ENCODE measurements around the gene FCHSD2. TPM values are rescaled to one million over a fixed set of nuclear protein-coding genes. Genes with fewer than 3 reads are reported as not detected.

Gene FCHSD2
- polyA plus RNA-seq, 1 donor (not counting 4 experiments of a cell fraction or from before 2014, with no cell fraction given), result 14.2 TPM

DNA sequence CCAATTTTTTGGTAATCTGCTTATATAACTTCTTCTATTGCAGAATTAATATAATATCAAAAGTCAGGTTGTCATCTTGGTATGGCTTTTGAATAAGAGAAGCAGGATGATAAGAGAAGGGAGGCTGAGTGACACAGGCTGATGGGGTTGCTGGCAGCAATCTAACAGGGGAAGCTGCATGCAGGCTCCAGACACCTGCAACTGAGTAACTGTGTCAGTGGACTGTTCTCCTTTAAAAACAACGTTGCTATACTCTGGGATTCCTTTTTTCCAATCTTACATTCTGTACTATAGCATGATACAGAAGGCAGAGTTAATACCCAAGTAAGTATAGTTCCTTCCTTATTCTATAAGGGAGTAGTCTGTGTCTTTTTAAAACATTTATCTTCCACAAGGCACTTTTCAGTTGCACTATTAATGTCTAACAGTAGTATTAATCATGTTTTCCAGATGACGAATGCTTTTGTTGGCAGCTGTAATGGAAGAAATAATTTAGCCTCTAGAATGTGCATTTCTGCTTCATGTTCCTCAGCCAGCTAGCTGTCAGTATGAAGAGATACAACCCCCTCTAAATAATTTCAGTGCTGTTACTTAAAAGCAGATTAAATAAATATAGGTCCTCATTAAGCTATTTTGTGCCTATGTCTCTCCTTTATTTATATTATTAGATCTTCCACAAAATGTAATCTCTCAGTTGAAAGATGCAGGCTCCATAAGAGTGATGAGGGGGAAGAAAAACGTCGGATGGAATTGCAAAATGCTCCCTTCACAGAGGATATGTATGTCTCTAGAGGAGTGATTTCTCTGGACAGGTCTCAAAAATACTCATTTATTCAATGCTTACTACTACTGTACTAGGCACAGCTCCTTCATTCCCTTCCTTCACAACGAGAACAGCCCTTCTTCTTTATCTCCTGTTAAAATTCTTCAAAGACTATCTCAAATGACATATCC lies 277.1 kb downstream of the FCHSD2 start:
- FAIRE-seq, result no peak

DNA sequence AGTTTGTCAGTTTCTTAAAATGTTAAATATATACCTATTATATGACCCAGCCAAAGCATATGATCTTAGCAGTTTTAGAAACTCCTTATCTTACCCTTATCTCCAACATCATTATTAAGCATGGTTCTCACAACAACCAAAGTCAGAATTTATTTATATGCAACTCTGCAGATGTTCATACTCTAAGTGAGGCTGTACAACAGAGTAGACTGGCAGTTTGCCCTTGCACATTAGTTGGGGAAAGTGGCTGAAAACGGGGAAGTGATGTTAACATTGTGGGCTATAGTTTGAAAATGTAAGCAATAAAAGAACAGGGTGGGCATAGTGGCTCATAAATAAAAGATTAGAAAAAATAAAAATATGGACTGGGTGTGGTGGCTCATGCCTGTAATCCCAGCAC lies 278.2 kb downstream of the FCHSD2 start:
- H4K20me1 ChIP-seq (ENCODE audit: control insufficient read depth, extremely low read depth, insufficient read depth, low read length), result no peaks in the 10 kb centered on the region
- FAIRE-seq (no peak), DNase-seq (ENCODE audit: low read depth, low spot score) (no peak)
- no peaks in the 10 kb centered on the region for H3K79me2 ChIP-seq (ENCODE audit: control insufficient read depth, insufficient read depth, low read length)
- H3K9me3 ChIP-seq (ENCODE audit: control insufficient read depth, low read depth, low read length), result no peaks in the 10 kb centered on the region
- H3K36me3 ChIP-seq (ENCODE audit: control insufficient read depth in 2 of 2, extremely low read depth in 1 of 2, insufficient read depth in 2 of 2, low read length in 2 of 2), result peaks cover 0 to 4% of the 10 kb centered on the region in 2 experiments
- dilution Hi-C loops (cut with MboI; ENCODE audit: extremely low pct_ligation_motif_present, low sequenced_read_pairs), result no loop called here
- H3K4me1 ChIP-seq (ENCODE audit: control insufficient read depth, extremely low read depth, insufficient read depth, low read length), result no peaks in the 10 kb centered on the region
- no peak for TF ChIP-seq EZH2 (IDR thresholded peaks at IDR 0.05; ENCODE audit: low read length)
- TF ChIP-seq, protein P1, sequence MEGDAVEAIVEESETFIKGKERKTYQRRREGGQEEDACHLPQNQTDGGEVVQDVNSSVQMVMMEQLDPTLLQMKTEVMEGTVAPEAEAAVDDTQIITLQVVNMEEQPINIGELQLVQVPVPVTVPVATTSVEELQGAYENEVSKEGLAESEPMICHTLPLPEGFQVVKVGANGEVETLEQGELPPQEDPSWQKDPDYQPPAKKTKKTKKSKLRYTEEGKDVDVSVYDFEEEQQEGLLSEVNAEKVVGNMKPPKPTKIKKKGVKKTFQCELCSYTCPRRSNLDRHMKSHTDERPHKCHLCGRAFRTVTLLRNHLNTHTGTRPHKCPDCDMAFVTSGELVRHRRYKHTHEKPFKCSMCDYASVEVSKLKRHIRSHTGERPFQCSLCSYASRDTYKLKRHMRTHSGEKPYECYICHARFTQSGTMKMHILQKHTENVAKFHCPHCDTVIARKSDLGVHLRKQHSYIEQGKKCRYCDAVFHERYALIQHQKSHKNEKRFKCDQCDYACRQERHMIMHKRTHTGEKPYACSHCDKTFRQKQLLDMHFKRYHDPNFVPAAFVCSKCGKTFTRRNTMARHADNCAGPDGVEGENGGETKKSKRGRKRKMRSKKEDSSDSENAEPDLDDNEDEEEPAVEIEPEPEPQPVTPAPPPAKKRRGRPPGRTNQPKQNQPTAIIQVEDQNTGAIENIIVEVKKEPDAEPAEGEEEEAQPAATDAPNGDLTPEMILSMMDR (optimal IDR thresholded peaks at IDR 0.05 in 1 of 3, IDR thresholded peaks at IDR 0.05 in 1 of 3, conservative IDR thresholded peaks at IDR 0.05 in 1 of 3; ENCODE audit: extremely low read depth in 1 of 3, insufficient read depth in 2 of 3, low read length in 3 of 3), result no peak
- H3K9me1 ChIP-seq (ENCODE audit: control insufficient read depth, extremely low read depth, insufficient read depth, low read length), result no peaks in the 10 kb centered on the region
- no peak overlapping the region for H3K27ac ChIP-seq (ENCODE audit: control insufficient read depth, insufficient read depth, low read length)
- no peak overlapping the region for H2AFZ ChIP-seq (ENCODE audit: control insufficient read depth, low read length)
- H3K4me3 ChIP-seq (ENCODE audit: control insufficient read depth in 2 of 3, extremely low read depth in 1 of 3, insufficient read depth in 2 of 3, low read depth in 1 of 3, low read length in 3 of 3), result no peak overlapping the region
- no peak overlapping the region for H3K4me2 ChIP-seq (ENCODE audit: control insufficient read depth, extremely low read depth, insufficient read depth, low read depth, low read length)
- H3K27me3 ChIP-seq (ENCODE audit: control insufficient read depth, extremely low read depth, insufficient read depth, low read length), result no peaks in the 10 kb centered on the region
- H3K9ac ChIP-seq (ENCODE audit: control insufficient read depth, extremely low read depth, insufficient read depth, low read length), result no peak overlapping the region

More for the DNA sequence above, 277.1 kb downstream of the FCHSD2 start:
- Histone ChIP-seq H3K27me3 (ENCODE audit: control insufficient read depth, extremely low read depth, insufficient read depth, low read length) (no peaks in the 10 kb centered on the region), H3K36me3 (ENCODE audit: control insufficient read depth in 2 of 2, extremely low read depth in 1 of 2, insufficient read depth in 2 of 2, low read length in 2 of 2) (peaks cover 0 to 4% of the 10 kb centered on the region in 2 experiments), H3K79me2 (ENCODE audit: control insufficient read depth, insufficient read depth, low read length) (no peaks in the 10 kb centered on the region), H2AFZ (ENCODE audit: control insufficient read depth, low read length) (no peak overlapping the region), H3K9me3 (ENCODE audit: control insufficient read depth, low read depth, low read length) (no peaks in the 10 kb centered on the region), H3K4me3 (ENCODE audit: control insufficient read depth in 2 of 3, extremely low read depth in 1 of 3, insufficient read depth in 2 of 3, low read depth in 1 of 3, low read length in 3 of 3) (no peak overlapping the region), H4K20me1 (ENCODE audit: control insufficient read depth, extremely low read depth, insufficient read depth, low read length) (no peaks in the 10 kb centered on the region), H3K4me2 (ENCODE audit: control insufficient read depth, extremely low read depth, insufficient read depth, low read depth, low read length) (no peak overlapping the region), H3K9me1 (ENCODE audit: control insufficient read depth, extremely low read depth, insufficient read depth, low read length) (no peaks in the 10 kb centered on the region), H3K27ac (ENCODE audit: control insufficient read depth, insufficient read depth, low read length) (no peak overlapping the region), H3K9ac (ENCODE audit: control insufficient read depth, extremely low read depth, insufficient read depth, low read length) (no peak overlapping the region), H3K4me1 (ENCODE audit: control insufficient read depth, extremely low read depth, insufficient read depth, low read length) (no peaks in the 10 kb centered on the region)
- no peak for DNase-seq (ENCODE audit: low read depth, low spot score)
- dilution Hi-C loops (cut with MboI; ENCODE audit: extremely low pct_ligation_motif_present, low sequenced_read_pairs), result no loop called here
- TF ChIP-seq, protein P1 (optimal IDR thresholded peaks at IDR 0.05 in 1 of 3, IDR thresholded peaks at IDR 0.05 in 1 of 3, conservative IDR thresholded peaks at IDR 0.05 in 1 of 3; ENCODE audit: extremely low read depth in 1 of 3, insufficient read depth in 2 of 3, low read length in 3 of 3), result no peak
- no peak for TF ChIP-seq EZH2 (IDR thresholded peaks at IDR 0.05; ENCODE audit: low read length)
